GM19351 (cell line): ENCODE results near the gene SPRR2D.
"Not testable (repeated sequence)": the region's sequence is repeated elsewhere in the genome, so short reads cannot be mapped to it uniquely, and the experiment has no call there.

ENCODE experiments used
- ATAC-seq: cut with Tn5 transposase; IDR thresholded peaks from one replicate; pipeline ENCODE4 v1.9.1; 2021; ENCODE audit warnings: mild to moderate bottlenecking, moderate library complexity; ENCODE audit not compliant: unreplicated experiment

The SPRR2D gene

GRCh38 chr1:153040950-153041631 is at the start of gene SPRR2D:
Gene SPRR2D (minus strand): TSS chr1:153041120. CDS start chr1:153040346, 774 bp downstream.
- ATAC-seq, result no peak

DNA sequence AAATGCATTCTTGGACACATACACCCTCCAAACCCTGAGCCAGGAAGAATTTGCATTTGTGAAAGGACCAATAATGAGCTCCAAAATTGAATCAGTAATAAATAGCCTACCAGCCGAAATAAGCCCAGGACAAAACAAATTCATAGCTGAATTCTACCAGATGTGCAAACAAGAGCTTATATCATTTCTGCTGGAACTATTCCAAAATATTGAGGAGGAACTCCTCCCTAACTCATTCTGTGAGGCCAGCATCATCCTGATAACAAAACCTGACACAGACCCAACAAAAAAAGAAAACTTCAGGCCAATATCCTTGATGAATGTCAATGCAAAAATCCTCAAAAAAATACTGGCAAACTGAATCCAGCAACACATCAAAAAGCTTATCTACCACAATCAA is 46.7 kb upstream of the SPRR2D start:
- no peak for ATAC-seq

DNA sequence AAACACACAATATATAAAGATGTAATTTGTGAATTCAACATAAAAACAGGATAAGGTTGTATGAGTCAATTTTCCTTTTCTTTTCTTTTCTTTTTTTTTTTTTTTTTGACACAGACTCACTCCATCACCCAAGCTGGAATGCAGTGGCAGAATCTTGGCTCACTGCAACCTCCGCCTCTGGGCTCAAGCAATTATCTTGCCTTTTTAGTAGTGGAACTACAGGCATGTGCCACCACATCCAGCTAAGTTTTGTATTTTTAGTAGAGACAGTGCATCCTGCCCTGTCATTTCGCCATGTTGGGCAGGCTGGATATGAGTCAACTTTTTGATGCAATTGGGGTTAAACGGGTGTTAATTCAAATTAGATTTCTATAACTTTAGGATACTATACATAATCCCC is 40.8 kb upstream of the SPRR2D start:
- no peak for ATAC-seq

DNA sequence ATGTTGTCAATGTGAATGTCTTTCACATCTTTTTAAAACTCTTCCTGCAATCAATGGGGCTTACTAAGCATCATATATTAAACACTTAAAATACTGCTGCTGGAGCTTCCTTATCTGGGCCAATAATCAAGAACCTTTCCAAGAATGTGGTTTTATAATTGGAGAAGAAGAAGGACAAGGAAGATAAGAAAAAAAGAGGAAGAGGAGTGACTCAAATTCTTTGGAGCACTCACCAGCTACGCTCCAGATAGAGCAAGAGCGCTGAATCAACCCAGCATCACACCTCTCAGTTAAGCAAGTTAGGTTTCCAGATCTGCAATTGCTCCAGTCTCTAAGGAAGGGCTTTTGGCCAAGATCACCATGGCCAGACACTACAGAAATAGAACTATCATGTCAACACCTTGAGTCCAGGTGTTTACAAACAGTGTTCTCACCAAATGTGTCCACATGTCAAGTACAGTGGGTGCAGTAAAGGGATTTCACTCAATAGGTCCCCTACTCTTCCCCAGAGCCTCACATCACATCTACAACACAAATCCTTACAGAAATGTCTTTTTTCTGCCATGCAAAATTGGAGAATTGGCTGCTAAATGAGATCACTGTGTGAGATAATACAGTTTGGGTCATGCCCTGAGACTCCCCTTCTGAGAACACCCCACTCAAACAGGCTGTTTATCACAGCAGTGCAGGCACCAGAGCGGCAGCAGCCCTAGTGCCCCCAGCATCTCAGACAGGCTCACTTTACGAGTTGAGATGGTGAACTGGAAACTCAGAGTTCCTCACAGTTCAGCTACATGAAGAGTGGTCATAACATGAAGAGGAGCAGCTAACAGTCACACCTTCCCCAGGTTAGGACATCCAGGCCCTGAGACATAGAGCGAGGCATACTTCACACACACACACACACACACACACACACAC is 32.1 kb upstream of the SPRR2D start:
- ATAC-seq, result no peak

- ATAC-seq, result no peak
These were observed 30.6 kb upstream of the SPRR2D start, which contains the start of gene SPRR2B for GRCh38 chr1:153071511-153071910. Gene SPRR2B (minus strand): TSS chr1:153071611. CDS start chr1:153070839, 772 bp downstream.

DNA sequence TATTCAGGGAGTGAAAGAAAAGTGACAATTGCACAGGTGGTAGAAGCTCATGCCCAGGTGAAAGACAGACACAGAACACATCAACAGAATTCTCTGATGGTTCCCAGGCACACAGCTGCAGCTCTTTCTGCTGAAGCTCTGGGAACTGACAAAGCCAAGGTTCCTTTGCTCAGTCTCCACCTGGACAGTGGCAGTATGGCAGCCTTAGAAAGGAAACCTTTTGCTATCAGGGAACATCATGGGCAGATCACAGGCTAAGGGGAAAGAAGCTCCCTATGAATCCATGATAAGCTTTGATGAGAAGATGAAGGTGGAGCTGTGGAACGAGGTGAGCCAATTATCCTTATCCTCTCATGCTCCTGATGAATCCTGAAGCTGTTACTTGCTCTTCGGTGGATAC is 29.3 kb upstream of the SPRR2D start:
- no peak for ATAC-seq

DNA sequence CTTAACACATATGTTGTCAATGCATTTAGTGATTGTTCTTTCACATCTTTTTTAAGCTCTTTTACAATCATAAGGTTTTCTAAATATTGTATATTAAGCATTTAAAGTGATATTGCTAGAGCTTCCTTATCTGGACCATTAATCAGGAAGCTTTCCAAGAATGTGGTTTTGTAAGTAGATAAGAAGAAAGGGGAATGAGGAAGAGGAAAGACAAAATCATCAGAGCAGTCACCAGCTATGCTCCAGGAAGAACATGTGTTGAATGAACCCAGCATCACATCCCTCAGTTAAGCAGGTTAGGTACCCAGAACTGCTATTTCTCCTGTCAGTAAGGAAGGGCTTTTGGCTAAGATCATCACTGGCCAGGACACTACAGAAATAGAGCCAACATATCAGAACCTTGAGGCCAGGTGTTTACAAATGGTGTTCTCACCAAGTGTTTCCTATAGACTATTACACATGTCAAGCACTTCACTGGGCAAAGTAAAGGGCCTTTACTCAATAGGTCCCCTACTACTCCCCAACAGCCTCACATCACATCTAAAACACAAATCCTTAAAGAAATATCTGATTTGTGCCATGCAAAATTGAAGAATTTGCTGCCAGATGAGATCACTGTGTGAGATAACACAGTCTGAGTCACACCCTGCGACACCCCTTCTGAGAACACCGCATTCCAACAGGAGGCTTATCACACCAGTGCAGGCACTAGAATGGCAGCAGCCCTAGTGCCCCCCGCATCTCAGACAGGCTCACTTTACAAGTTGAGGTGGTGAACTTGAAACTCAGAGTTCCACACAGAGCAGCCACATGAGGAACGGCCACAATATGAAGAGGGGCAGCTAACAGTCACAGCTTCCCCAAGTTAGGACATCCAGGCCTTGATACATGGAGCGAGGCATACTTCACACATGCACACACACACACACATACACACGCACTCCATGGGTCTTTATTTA is 18.2 kb upstream of the SPRR2D start:
- ATAC-seq, result no peak

GRCh38 chr1:153058154-153058553 is 17.2 kb upstream of the SPRR2D start:
- no peak for ATAC-seq

DNA sequence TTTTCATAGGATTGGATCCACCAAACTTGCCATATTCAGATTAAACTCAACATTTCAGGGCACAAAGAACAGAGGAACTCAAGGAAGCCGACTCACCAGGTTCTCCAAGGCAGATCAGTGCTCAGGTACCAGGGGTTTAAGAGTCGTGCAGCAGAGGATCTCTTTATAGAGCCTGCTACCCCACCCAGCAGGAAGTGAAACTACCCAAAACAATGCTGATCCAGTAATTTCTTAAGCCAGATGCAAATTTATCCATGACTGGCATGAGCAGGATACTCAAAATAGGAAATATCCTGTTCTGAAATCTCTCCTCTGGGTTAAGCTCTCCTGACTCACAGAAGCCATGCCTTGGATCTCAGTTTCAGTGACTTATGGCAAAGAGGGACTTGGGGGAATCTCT is 16.5 kb upstream of the SPRR2D start, which contains the start of gene SPRR2A:
Gene SPRR2A, minus strand, starts transcription at position 138 of the 400 bp plus-strand sequence. CDS start 777 bp downstream, outside the sequence.
- no peak for ATAC-seq

DNA sequence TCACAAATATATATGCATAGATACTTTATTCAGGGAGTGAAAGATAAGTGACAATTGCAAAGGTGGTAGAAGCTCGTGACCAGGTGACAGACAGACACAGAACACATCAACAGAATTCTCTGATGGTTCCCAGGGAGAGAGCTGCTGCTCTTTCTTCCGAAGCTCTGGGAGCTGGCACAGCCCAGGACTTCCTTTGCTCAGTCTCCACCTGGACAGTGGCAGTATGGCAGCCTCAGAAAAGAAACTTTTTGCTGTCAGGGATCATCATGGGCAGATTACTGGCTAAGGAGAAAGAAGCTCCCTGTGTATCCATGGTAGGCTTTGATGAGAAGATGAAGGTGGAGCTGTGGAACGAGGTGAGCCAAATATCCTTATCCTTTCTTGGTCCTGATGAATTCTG is 15.2 kb upstream of the SPRR2D start:
- not testable (repeated sequence) for ATAC-seq

DNA sequence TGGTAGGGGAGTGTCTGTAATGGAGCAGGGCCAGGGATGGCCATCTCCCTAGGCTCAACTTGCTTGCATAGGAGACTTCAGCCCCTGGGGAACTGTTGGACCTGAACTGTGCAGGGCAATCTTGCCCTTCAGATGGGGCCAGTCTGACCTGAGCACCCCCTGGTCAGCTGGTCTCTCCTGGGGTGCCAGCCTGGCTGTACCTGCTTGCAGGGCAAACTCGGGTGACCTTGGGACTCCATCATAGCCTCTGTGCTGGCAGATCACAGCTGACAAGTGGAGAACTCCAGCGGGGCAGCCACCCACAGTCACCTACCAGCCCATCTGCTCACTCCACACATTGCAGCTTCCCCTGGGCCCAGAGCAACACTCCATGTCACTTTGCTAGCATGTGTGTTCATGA is 8.3 kb upstream of the SPRR2D start:
- ATAC-seq, result no peak

- no peak for ATAC-seq
These were observed 5.7 kb downstream of the SPRR2D start for GRCh38 chr1:153035211-153035610.

GRCh38 chr1:153032677-153033308 is 8.1 kb downstream of the SPRR2D start:
- ATAC-seq, result no peak

DNA sequence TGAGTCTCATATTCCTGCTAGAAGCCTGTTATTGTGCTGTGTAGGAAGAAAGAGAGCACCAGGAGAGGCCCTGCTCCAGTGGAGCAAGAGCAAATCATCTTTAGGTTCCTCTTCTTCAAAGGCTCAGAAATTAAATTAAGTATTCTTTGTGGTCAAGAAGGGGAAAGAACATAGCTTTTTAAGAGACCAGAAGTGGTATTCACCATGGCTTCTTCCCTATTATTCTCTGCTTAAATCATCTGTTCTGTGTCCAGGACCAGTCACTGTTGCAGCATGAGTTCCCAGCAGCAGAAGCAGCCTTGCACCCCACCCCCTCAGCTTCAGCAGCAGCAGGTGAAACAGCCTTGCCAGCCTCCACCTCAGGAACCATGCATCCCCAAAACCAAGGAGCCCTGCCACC is 8.8 kb downstream of the SPRR2D start:
- ATAC-seq, result no peak

DNA sequence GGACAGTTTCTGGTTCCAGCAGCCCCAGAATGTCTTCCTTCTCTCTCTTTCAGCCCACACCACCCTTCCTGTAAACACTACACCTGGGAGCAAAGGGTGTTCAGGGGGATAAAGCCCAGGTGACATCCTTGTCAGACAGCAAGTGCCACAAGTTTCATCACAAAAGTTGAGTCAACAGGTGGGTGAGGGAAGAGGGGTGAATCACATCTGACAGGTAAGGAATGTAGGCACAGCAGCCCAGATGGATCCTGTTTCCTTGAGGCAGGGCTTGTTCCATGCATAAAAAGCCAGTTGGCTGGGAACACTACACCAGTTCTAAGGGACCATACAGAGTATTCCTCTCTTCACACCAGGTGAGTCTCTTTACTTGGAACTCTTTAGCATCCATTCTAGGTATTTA is 10.0 kb downstream of the SPRR2D start, which contains the start of gene SPRR1B:
Gene SPRR1B, plus strand, starts transcription at position 309 of the 400 bp plus-strand sequence. CDS start 1,143 bp downstream, outside the sequence.
- no peak for ATAC-seq

DNA sequence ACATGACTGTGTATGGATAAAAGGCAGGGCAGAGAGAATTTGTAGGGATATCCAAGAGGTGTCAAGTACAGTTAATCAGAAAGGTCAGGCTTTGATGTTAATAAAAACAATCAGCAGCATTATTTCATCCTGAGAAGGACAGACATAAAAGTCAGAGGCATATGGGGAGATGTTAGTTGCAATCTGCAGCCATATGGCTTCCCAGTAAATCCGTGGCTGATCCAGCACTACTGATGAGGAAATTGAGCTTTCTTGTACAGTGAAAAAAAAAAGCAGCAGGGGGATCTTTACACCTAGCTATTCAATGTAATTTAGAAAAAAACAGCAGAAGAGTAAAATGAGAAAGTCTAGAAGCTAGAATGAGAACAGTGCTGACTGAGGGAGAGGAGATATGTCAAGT is 12.2 kb downstream of the SPRR2D start:
- ATAC-seq, result no peak

- no peak for ATAC-seq
These were observed 15.1 kb downstream of the SPRR2D start for GRCh38 chr1:153025797-153026196.

DNA sequence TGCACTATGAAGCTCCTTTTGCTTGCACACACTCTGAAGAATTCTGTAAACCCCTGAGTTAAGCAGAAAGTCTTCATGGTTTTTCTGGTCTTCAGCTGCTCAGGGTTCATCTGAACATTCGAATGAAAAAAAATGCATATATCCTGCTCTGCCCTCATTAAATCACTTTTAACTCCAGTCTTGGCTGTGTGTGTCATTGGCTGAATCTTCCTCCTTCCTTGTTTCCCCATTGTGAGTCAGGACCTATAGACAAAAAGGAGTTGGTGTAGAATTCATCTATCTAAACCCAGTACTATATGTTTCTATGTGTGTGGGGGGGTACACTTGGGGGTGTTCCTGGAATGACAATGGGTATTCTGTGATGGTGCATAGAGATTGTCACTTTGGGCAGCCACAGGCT is 16.5 kb downstream of the SPRR2D start:
- no peak for ATAC-seq

- ATAC-seq, result no peak
These were observed 17.8 kb downstream of the SPRR2D start for GRCh38 chr1:153023109-153023508.

- ATAC-seq, result not testable (repeated sequence)
These were observed 18.6 kb downstream of the SPRR2D start for GRCh38 chr1:153022340-153022739.
